NCI-H2196 (cell line): ENCODE data around the gene ADAMTS2.

Source experiments
- DNase-seq: peaks from one replicate; lab custom pipeline; 2025; ENCODE audit not compliant: unreplicated experiment; lab: John Stamatoyannopoulos, UW

Gene ADAMTS2

DNA sequence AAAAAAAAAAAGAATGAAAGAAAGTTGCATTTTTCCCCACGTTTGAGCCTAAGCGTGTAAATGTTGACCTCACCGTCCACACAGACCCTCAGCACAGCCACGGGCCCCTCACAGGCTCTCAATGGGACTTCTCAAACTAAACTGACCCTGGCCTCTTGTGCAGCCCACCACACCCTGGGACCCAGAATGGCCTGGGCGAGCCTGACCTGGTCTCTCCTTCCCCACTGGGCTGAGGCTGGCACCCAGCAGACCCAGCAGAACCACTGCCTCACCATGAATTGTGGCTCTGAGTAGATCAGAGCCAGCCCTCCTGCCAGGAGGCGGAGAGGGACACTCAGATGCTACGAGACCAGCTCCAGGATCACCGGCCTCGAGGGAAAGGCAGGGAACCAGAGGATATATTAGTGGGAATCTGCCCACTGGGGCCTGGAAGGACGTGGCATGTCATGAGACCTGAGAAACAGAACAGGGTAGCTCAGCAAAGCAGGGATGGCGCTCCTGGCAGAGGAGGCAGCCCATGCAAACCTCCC, 160.7 kb downstream of the ADAMTS2 start:
- no peak for DNase-seq

DNA sequence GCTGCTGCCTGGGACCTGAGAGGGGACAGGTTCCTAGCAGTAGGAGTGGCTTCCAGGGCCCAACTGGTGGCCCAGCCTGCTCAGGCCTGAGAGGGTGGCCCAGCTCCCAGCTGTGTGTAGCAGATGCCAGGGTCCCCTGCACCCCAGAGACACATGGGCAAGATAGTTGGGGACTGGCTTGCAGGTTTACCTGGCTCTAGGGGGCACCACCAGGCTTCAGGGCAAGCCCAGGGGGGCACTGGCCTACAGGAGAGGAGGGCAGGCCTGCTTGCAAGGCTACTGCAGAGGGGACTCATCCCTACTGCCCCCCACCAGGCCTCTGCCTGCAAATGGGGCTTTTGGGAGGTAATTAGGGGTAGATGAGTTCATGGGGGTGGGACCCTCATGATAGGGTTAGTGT, 161.8 kb downstream of the ADAMTS2 start:
- DNase-seq: no peak

DNA sequence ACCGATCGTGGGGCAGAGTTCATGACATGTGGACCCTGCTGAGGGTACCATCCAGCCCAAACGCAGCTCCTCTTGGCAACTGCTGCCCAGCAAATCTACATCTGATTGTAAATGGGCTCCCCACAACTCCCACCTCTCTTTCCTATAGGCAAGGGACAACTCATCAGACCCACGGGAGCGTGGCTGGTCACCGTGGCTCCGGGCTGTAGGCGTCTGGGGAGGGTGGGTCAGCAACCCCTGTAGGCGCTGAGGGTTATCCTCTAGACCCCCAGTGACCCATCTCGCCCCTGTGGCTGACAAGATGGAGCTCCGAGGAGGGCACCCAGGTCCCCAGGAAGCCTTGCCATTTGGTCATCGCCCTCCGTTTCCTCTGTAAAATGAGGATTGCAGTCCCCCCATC, 162.7 kb downstream of the ADAMTS2 start:
- DNase-seq: no peak

DNA sequence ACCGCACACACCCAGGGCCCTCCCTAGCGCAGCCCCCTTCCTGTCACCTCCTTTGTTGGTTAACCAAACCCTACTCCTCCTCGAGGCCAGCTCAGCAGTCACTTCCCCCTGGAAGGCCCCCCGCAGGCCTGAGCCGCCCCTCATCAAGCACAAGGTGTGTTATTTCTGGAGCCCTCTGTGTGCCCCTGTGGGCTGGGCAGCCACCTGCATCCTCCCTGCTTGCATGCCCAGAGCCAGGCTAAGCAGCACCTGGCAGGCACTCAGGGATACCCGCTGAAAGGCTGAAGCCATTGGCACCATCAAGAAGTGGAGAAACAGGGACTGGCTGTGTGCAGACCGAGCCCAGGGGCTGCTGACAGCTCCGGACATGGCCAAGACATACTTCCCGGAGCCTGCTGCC, 163.3 kb downstream of the ADAMTS2 start:
- DNase-seq: no peak

DNA sequence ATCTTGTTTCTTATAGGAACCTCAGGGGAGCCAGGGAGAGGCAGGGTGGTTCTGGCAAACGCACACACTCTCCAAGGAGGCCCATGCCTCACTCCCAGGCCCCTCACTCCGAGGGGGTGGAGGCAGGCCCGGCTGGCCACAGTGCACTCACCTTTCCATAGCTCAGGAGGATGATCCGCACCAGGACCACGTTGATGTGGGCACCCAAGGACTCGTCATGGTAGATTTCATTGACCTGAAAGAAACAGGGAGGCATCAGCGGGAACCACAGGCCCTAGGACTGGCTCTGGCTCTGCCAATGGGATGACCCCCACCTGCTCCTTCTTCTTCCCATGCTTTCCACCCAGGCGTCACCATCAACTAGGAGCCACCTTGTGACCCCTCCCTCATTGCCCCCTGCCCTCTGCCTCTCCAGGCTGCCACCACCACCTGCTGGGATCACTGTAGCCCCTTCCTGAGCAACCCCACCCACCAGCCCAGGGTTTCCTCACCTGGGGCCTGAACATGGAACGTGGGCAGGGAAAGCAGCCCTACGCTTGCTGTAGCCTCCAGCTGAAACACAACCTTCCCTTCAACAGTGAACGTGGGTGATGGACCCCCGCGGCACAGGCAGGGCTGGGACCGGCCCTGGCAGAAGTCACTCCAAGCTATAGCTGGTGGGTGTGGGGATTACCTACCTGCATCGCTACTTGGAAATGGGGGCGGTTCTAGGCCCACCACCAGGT, 164.2 kb downstream of the ADAMTS2 start:
- DNase-seq: no peak

DNA sequence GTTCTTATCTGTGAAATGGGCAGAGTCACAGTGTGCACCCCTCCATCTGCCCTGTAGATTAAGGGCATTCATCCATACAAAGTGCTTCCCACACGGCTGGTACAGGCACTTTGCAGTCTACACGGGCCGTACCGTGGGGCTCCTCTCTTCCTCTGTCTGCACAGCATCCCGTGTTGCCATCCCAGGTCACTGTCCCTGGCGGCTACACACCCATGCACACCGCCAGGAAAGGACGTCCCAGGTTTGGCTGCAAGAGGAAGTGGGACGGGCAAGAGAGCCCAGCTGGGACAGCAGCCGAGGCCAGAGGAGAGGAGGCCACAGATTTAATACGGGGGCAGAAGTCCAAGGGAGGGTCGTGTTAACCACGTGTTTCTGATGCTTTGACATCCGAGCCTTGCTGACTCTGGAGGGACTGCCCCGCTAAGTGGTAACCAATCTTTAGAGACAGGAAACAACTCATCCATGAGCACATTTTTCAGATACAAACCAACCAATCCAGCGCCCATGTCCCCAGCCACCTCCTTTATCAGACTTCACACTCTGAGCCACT, 165.1 kb downstream of the ADAMTS2 start:
- no peak for DNase-seq

DNA sequence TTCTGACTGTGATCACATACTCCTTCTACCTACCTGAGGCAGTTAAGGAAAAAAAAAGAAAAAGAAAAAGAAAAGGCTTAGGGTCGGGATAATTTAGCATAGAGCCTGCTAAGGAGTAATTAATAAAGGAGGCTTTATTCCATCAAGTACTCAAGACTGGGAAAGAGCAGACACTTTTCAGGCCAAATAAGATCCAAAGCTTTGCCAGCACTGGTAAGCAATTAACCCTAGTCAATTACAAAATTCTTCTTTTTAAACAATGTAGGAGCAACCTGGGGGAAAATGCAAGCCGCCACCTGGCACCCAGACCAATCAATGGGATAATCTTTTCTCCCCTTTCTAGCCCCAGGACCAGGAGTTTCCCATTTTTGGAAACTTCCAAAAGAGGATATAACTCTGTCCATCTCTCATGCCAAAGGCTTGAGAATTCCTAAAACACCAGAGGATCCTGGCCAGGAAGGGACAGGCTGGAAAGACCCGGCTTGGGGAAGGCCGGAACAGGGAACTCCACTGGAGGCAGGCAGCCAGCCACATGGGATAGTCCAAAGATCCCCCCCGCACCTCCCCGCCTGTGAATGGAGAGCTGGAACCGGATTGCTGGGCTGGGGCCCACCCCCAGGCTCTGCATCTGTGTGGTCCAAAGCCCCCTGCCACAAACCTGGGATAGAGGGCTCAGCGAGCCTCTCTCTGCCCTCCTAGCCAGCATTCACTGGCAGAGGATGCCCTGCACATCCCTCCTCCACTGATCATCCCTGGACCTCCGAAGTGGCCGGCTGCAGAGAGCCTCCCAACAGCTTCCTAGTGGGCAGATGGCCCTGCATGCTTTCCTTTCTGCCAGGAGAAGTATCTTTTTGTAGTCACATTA, 167.3 kb downstream of the ADAMTS2 start:
- no peak for DNase-seq

DNA sequence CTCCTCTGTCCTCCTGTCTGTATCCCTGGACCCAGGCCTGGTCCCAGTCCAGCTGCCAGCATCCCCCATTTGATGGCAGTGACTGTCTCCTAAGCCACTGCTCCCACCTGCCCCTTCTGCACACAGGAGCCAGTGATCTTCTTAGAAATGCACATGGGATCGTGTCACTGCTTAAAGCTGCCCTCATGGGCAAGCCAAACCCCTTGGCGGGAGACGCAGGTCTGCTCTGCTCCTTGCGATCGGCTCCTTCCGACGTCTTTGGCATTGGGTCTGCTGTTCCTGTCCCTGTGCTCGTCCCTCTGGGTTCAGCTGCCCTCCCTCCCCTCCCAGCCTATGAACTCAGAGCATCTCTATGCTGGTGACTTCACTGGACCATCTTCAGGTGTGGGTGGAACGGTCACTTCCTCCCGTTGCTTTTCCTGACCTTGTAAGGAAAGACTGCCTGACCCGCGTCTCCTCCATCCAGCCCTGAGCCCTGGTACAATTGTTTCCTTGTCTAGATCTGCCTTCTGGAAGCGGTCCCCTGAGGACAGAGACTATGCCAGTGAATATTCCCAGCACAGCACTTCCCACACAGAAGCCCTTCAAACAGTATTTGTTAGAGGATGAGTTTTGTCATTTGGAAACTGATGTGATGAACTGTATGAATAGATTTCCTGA, 168.6 kb downstream of the ADAMTS2 start:
- no peak for DNase-seq

DNA sequence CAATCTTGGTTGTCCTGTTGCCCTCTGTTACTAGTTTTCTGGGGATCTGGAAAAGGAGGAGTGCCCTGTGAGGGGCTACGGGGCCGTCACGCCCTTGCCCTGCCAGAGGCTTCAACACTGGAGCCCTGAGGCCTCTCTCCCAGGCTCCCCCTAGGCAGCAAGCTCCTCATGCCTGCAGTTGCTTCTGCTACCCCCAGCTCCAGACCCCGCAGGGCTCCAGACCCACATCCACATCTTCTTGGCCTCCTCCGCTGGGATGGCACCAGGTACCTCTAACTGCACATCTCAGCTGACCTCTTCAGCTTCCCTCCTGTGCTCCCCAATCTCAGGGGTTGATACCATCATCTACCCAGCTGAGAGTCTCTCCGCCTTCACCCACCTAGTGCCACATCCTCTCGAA, 169.1 kb downstream of the ADAMTS2 start:
- DNase-seq: no peak

DNA sequence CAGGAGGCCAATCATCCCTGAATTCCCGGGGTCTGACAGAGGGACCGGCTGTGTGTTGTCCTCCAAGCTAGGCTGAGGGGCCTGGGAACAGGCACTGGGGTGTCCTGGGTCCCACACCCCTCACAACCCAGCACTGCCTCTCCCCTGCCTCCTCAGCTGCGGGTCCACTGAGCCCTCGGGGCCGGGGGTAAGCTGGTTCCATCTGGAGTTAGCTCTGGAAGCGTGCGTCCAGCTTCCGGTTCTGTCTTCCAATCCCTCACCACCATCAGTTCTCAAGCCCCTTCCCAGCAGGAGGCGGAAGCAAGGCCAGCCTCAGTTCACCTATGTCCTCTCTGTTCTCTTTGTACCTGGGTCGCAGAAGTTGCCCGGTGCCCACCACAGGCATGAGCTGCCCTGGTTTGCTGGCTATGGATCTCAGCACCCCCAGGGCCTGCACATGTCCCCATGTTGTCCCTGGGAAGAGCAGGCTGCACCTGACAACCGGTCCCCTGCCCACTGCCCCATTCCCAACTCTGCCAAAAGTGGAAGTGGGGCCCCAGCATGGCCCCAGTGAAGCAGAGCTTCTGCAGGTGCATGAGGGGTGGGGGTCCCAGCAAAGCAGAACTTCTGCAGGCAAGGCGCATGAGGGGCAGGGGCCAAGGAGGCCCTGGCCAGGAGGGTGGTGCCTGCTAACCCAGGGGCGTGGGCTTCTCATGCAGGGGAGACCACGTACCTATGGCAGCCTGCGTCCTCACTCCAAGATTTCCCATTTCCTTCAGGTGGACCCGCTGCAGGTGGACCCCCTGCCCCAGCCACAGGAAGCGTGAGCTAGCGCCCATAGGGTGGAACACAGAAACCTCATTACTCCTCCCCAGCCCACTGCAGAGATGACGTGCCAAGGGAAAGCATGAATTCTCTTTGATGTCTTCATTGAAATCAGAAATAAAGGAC, 173.2 kb downstream of the ADAMTS2 start:
- no peak for DNase-seq

DNA sequence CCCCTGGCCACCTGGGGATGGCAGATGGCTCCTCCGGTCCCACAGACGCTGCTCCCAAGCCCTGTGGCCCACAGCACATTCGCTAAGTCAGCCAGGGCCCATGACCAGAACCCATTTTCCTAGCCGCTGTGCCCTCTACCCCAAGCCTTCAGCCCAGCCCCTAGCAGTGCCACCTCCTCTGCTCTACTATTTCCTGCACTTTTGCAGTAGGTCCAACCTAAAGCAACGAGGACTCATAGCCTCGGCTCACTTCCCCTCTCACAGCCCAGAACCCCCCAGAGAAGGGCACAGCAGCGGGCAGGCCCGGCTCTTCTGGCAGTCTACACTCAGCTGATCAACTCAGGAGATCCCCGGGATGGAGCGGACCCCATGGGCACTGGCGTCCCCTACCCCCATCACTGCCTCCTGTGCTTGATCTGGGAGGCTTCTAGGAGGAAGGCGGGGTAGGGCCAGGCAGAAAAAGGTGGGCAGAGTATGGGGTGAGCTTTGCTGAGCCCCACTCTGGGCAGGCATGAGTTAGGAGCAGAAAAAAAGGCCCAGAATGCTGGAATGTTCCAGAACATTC, 173.9 kb downstream of the ADAMTS2 start:
- no peak for DNase-seq

DNA sequence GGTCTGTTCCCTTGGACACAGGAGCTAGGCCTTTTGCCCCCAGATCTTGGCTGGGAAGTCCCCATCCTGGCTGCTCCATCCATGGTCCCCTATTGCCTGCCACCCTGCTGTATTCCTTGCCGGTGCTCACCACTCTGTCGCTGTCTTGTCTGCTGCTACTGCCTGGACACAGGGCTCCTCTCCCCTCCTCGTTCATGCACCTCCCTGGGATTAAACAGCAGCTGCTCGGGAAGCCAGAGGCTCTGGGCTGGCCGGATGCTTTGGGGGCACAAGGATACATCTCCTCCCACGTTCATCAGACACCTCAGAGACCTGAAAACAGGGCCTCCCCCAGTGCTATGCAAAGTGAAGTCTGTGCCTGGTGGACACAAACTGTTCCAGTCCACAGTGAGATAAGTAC, 174.7 kb downstream of the ADAMTS2 start:
- DNase-seq: no peak

DNA sequence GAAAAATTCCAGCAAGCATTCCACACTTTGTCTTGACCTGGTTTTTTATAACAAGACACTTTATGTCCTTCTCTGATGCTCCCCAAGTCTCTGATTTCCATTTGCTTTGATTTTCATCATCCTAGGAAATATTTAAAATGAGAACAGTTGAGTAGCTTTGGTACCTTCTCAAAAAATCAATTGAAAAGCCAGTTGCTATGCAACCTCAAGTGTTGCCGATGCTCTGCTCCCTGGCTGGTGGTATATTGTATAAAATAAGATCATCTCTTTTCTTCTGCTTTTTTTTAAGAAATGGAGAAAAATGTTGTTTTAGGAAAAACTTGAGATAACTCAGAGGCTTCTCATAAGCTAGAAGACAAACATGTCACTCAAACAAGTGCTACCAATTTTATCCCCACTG, 175.4 kb downstream of the ADAMTS2 start:
- DNase-seq: no peak

DNA sequence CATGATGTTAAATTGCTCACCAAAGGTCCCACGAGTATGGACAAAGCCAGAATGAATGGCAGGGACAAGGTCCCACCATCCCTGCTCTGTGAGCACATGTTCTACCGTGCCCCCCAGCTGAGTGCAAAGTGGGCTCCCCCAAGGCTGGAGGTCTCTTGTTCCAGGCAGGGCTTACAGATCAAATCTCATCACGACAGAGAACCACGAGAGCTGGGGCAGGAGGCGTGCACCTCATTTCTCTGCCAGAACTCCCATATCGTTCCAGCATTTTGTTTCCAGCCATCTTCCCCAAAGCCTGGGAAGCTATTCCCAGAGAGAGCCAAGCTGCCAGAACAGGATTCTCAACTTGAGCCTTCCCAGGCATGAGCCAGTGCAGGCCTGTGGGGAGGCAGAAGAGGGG, 176.6 kb downstream of the ADAMTS2 start:
- no peak for DNase-seq

DNA sequence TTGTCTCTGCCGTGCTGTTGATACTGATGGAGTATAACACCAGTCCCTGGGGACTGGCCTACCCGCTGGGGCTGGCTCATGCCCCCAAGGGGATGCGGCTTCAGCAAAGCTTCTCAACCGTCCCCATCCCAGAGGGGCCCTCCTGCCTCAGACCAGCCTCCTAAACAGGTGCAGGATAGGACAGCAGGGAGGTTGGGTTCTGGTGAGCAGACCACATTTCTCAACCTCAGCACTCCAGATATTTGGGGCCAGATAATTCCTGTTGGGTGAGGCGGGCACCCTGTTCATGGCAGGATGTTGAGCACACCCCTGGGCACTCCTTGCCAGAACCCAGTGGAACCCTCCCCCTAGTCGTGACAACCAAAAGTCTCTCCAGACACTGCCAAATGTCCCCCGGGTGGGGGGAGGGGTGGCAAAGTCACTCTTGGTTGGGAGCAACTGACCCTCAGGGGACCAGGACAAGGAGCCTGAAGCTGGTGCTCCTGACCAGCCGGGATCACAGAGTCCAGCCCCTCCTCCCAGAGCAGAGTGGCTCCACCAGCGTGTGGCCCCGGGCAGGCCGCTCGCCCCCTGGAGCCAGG, 177.3 kb downstream of the ADAMTS2 start:
- DNase-seq: no peak

DNA sequence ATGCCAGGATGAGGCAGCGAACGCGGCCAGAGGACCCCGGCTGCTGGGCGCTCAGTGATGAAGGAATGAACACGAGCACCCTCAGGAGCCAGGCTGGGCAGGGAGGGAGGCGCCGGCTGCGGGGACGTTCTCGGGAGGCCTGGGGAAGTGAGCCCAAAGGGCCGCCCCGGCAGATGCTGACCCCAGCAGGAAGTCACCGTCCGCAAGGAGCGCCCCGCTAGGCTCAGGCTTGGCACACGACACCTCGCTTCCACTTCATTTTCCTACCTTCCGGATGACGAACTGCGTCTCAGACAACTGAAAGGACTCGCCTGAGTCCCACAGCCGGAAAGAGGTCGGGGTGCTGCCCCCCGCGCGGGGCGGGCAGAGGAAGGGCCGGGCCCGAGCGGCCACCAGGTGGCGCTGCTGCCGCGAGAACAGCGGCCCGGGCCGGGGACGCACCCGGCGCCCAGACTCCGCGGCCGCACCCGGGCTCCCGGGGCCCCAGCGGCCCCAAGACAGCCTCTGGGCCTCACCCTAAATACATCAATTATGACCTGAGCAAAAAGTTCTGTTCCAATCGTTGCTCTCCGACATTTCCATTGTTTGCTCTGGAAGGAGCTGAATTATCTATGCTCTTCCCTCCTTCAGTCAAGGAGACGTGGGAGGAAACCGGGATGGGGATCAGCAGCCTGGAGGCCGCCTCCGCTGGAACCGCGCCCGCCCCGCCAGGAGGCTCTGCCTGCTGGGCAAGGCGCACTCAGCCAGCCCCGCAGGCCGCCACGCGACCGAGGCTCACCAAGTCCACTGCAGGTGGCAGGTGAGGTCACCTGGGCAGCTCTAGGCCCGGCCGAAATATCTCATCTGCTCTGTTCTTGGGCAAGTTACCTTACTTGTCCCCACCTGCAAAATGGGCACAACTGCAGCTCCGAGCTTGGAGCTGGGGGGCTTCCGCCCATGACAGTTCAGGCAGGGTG, 178.1 kb downstream of the ADAMTS2 start:
- DNase-seq: peak; percentile 5

DNA sequence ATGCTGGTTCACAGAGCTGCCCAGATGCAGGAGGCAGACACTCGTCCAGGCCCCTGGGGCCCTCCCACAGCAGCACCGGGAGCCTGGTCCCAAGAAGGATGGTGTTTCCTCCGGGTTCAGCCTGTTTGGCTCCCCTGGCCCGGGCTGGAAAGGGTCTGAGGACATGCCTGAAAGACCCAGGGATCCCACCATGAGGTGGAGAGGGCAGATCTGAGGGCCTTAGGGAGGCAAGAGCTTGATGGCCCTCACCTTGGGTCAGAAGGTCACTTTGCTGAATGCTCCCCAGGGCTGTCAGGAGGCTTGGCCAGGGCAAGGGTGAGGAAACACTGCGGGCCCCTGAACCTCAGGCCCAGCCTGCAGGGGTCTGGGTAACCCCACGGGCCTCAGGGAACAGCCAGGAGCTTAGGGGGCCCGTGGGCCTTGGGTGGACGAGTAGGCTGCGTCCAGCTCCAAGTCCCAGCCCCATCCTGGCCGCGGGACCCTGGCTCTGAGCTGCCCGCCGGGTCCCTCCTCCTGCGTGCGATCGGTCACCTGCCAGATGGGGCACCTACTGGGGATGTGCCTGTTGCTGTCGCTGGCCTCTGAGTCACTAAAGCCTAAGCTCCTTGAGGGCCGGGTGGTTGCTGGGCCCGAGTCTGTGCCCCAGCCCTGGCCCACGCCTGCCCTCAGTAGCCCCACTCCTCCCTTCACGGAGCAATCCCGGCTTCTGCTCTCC, 178.9 kb downstream of the ADAMTS2 start:
- DNase-seq: no peak
